GM19328 (cell line): ENCODE results near the gene UNKL.
"Not testable (repeated sequence)": the region's sequence is repeated elsewhere in the genome, so short reads cannot be mapped to it uniquely, and the experiment has no call there.

Experiments
- ATAC-seq: cut with Tn5 transposase; IDR thresholded peaks from one replicate; pipeline ENCODE4 v1.9.1; 2021; ENCODE audit warnings: mild to moderate bottlenecking, moderate library complexity; ENCODE audit not compliant: unreplicated experiment

The UNKL gene

DNA sequence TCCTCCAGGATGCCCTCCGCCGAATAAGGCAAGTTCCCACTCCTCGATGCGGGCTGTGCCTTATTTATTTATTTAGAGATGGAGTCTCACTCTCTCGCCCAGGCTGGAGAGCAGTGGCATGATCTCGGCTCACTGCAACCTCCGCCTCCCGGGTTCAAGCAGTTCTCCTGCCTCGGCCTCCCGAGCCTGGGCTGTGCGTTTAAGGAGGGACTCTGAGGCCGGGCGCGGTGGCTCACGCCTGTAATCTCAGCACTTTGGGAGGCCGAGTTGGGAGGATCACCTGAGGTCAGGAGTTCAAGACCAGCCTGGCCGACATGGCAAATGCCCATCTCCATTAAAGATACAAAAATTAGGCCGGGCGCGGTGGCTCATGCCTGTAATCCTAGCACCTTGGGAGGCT lies 86.4 kb downstream of the UNKL start:
- not testable (repeated sequence) for ATAC-seq

GRCh38 chr16:1327619-1327947 lies 86.9 kb downstream of the UNKL start:
- ATAC-seq, result no peak

- no peak for ATAC-seq
These were observed 87.4 kb downstream of the UNKL start for GRCh38 chr16:1326946-1327618.

- ATAC-seq, result no peak
These were observed 88.1 kb downstream of the UNKL start for GRCh38 chr16:1326391-1326790.

- ATAC-seq, result no peak
These were observed 88.7 kb downstream of the UNKL start for GRCh38 chr16:1325673-1326371.

GRCh38 chr16:1325261-1325660 lies 89.2 kb downstream of the UNKL start:
- no peak for ATAC-seq

GRCh38 chr16:1324286-1324826 lies 90.1 kb downstream of the UNKL start:
- no peak for ATAC-seq

- ATAC-seq, result no peak
These were observed 90.9 kb downstream of the UNKL start for GRCh38 chr16:1323296-1324239.

- no peak for ATAC-seq
These were observed 92.1 kb downstream of the UNKL start for GRCh38 chr16:1322407-1322806.

- no peak for ATAC-seq
These were observed 93.8 kb downstream of the UNKL start for GRCh38 chr16:1320658-1321240.

GRCh38 chr16:1320097-1320496 lies 94.4 kb downstream of the UNKL start:
- no peak for ATAC-seq

- no peak for ATAC-seq
These were observed 95.5 kb downstream of the UNKL start for GRCh38 chr16:1319041-1319440.

- ATAC-seq, result no peak
These were observed 96.3 kb downstream of the UNKL start for GRCh38 chr16:1318268-1318545.

- no peak for ATAC-seq
These were observed 96.8 kb downstream of the UNKL start for GRCh38 chr16:1317479-1318267.

- ATAC-seq, result no peak
These were observed 98.5 kb downstream of the UNKL start for GRCh38 chr16:1316033-1316405.

- no peak for ATAC-seq
These were observed 99.1 kb downstream of the UNKL start for GRCh38 chr16:1315081-1316032.

GRCh38 chr16:1314399-1315068 lies 100.0 kb downstream of the UNKL start:
- no peak for ATAC-seq

- ATAC-seq, result no peak
These were observed 100.7 kb downstream of the UNKL start for GRCh38 chr16:1313721-1314369.
